Measurements from ENCODE around the gene OGFRL1.

DNA sequence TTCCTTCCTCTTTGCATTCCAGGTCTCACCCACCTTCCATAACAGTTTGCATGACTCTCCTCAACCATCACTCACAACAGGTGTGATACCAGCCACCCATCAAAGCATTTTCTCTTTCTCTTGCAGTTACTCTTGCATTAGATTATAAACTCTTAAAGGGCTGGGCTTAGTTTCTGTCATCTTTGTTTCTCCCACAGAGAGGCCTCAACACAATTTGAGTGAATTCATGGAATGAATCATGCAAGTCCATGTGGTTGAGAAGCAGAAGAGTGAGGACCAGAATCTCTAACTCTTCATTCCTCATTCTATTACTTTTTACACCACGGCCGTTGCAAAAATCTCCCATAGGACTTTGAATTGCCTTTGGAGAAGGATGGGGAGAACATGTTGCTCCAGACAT lies 31.4 kb downstream of the OGFRL1 start:
- TF ChIP-seq, protein P1, sequence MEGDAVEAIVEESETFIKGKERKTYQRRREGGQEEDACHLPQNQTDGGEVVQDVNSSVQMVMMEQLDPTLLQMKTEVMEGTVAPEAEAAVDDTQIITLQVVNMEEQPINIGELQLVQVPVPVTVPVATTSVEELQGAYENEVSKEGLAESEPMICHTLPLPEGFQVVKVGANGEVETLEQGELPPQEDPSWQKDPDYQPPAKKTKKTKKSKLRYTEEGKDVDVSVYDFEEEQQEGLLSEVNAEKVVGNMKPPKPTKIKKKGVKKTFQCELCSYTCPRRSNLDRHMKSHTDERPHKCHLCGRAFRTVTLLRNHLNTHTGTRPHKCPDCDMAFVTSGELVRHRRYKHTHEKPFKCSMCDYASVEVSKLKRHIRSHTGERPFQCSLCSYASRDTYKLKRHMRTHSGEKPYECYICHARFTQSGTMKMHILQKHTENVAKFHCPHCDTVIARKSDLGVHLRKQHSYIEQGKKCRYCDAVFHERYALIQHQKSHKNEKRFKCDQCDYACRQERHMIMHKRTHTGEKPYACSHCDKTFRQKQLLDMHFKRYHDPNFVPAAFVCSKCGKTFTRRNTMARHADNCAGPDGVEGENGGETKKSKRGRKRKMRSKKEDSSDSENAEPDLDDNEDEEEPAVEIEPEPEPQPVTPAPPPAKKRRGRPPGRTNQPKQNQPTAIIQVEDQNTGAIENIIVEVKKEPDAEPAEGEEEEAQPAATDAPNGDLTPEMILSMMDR (IDR thresholded peaks at IDR 0.05; ENCODE audit: insufficient read depth, low read length) = no peak
- no peak for TF ChIP-seq POLR2AphosphoS5 (IDR thresholded peaks at IDR 0.05; ENCODE audit: low read depth)
- TF ChIP-seq GABPA (IDR thresholded peaks at IDR 0.05; ENCODE audit: low read depth) = no peak
- TF ChIP-seq, protein P2, sequence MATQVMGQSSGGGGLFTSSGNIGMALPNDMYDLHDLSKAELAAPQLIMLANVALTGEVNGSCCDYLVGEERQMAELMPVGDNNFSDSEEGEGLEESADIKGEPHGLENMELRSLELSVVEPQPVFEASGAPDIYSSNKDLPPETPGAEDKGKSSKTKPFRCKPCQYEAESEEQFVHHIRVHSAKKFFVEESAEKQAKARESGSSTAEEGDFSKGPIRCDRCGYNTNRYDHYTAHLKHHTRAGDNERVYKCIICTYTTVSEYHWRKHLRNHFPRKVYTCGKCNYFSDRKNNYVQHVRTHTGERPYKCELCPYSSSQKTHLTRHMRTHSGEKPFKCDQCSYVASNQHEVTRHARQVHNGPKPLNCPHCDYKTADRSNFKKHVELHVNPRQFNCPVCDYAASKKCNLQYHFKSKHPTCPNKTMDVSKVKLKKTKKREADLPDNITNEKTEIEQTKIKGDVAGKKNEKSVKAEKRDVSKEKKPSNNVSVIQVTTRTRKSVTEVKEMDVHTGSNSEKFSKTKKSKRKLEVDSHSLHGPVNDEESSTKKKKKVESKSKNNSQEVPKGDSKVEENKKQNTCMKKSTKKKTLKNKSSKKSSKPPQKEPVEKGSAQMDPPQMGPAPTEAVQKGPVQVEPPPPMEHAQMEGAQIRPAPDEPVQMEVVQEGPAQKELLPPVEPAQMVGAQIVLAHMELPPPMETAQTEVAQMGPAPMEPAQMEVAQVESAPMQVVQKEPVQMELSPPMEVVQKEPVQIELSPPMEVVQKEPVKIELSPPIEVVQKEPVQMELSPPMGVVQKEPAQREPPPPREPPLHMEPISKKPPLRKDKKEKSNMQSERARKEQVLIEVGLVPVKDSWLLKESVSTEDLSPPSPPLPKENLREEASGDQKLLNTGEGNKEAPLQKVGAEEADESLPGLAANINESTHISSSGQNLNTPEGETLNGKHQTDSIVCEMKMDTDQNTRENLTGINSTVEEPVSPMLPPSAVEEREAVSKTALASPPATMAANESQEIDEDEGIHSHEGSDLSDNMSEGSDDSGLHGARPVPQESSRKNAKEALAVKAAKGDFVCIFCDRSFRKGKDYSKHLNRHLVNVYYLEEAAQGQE (IDR thresholded peaks at IDR 0.05; ENCODE audit: insufficient replicate concordance, low read depth) = no peak
